ENCODE measurements around the gene LTC4S.

- TF ChIP-seq CTCF (IDR thresholded peaks at IDR 0.05 in 4 of 5, conservative IDR thresholded peaks at IDR 0.05 in 1 of 5) (no peak), POLR2A (IDR thresholded peaks at IDR 0.05) (no peak)
Observed at GRCh38 chr5:179755022-179755421, 38.8 kb upstream of the LTC4S start.
